Endothelial cell of umbilical vein (primary cell): ENCODE measurements around the gene ARSB. TPM values are rescaled to one million over a fixed set of nuclear protein-coding genes. Genes with fewer than 3 reads are reported as not detected.

Source experiments
- BruUV-seq: library from RNA; stranded (reverse); fragments of 400-500 nt; replicated peaks from 2 replicates; lab custom pipeline; 2021; lab: Mats Ljungman, UMichigan
- CTCF ChIA-PET: fragments of 300-600, 350-600 bp; sonication (Branson Sonifier 250); formaldehyde crosslinking; loops from one replicate; lab custom pipeline; 2021; ENCODE audit warnings: antibody characterized with exemption, inconsistent platforms; lab: Charles Lee
- POLR2A ChIA-PET: fragments of 300-600, 350-600 bp; sonication (Branson Sonifier 250); formaldehyde crosslinking; loops from one replicate; lab custom pipeline; 2021; ENCODE audit warnings: antibody characterized with exemption, inconsistent platforms; lab: Charles Lee
- DNase-seq: peaks from one replicate; pipeline ENCODE4 v3.0.0-alpha.2; 2011; ENCODE audit warnings: low read depth, low spot score
- FAIRE-seq: peaks from 2 replicates; lab custom pipeline; 2011; peaks lifted over from hg19 to GRCh38; lab: Jason Lieb, UNC
- H2AFZ ChIP-seq: 2 replicates; pipeline ENCODE4 v1.6.0; 2012; ENCODE audit warnings: low read depth, low read length, control low read depth, inconsistent platforms
- H3K27ac ChIP-seq: 2 replicates; pipeline ENCODE4 v1.5.1; 2011; ENCODE audit warnings: low read depth, mild to moderate bottlenecking, control low read depth, low read length, moderate library complexity; ENCODE audit not compliant: insufficient read depth
- H3K27me3 ChIP-seq, 2 experiments: 2 replicates each; pipeline versions ENCODE4 v1.6.0 to v1.6.1; 2011; ENCODE audit warnings: low read length in 2 of 2, mixed read lengths in 1 of 2; ENCODE audit not compliant: control insufficient read depth in 2 of 2, insufficient read depth in 2 of 2
- H3K36me3 ChIP-seq, 2 experiments: 2 replicates in 1 of 2; 3 replicates in 1 of 2; pipeline ENCODE4 v1.5.1; 2011; ENCODE audit warnings: low read length in 2 of 2, mild to moderate bottlenecking in 1 of 2, moderate library complexity in 1 of 2; ENCODE audit not compliant: control insufficient read depth in 2 of 2, insufficient read depth in 2 of 2; ENCODE audit errors: extremely low read depth in 1 of 2
- H3K4me1 ChIP-seq: 3 replicates; pipeline ENCODE4 v1.5.1; 2011; ENCODE audit warnings: mild to moderate bottlenecking, low read length; ENCODE audit not compliant: control insufficient read depth, insufficient read depth; ENCODE audit errors: extremely low read depth
- H3K4me2 ChIP-seq: 2 replicates; pipeline ENCODE4 v1.6.1; 2011; ENCODE audit warnings: low read length, control low read depth, mixed read lengths; ENCODE audit not compliant: insufficient read depth
- H3K4me3 ChIP-seq, 3 experiments: fragments of 200-600 bp in 1 of 3; sonication (generic), shearing (Covaris generic) in 1 of 3; replicated peaks in 1 of 3; 2 replicates each; pipeline ENCODE4 v1.5.1; 2011 to 2016; ENCODE audit warnings: control low read depth in 3 of 3, low read length in 3 of 3, mild to moderate bottlenecking in 2 of 3, inconsistent platforms in 1 of 3, low read depth in 1 of 3, moderate library complexity in 1 of 3; ENCODE audit not compliant: insufficient read depth in 1 of 3
- H3K79me2 ChIP-seq: 2 replicates; pipeline ENCODE4 v1.6.0; 2012; ENCODE audit warnings: low read length, inconsistent platforms; ENCODE audit not compliant: control insufficient read depth, insufficient read depth
- H3K9ac ChIP-seq: replicated peaks from 2 replicates; pipeline ENCODE3; 2011; ENCODE audit warnings: low read length, control low read depth; ENCODE audit not compliant: insufficient read depth; ENCODE audit errors: extremely low read depth
- H3K9me1 ChIP-seq: replicated peaks from 3 replicates; pipeline ENCODE4 v1.6.0; 2011; ENCODE audit warnings: mild to moderate bottlenecking, low read length; ENCODE audit not compliant: control insufficient read depth, insufficient read depth; ENCODE audit errors: extremely low read depth
- H3K9me3 ChIP-seq: replicated peaks from 2 replicates; pipeline ENCODE4 v1.5.1; 2012; ENCODE audit warnings: low read length, inconsistent platforms; ENCODE audit not compliant: control insufficient read depth, insufficient read depth
- H4K20me1 ChIP-seq: replicated peaks from 2 replicates; pipeline ENCODE3; 2011; ENCODE audit warnings: mild to moderate bottlenecking, low read length; ENCODE audit not compliant: control insufficient read depth, insufficient read depth; ENCODE audit errors: extremely low read depth
- CTCF ChIP-seq, 2 donors: IDR thresholded peaks; 1 replicate in 1 of 2; 2 replicates in 1 of 2; pipeline ENCODE4 v1.5.1; 2011; ENCODE audit warnings: low read length in 2 of 2, mild to moderate bottlenecking in 2 of 2, moderate library complexity in 2 of 2, control low read depth in 1 of 2, inconsistent platforms in 1 of 2, low read depth in 1 of 2; ENCODE audit not compliant: insufficient read depth in 1 of 2; ENCODE audit errors: extremely low read depth in 1 of 2
- EZH2 ChIP-seq: IDR thresholded peaks from 2 replicates; pipeline ENCODE4 v1.6.1; 2012; ENCODE audit warnings: borderline replicate concordance, low read depth, mild to moderate bottlenecking, moderate library complexity, low read length, inconsistent platforms; ENCODE audit not compliant: severe bottlenecking
- FOS ChIP-seq: IDR thresholded peaks from 2 replicates; pipeline ENCODE4 v1.6.1; 2011; ENCODE audit warnings: mild to moderate bottlenecking, low read length, moderate library complexity, borderline replicate concordance; ENCODE audit not compliant: insufficient read depth
- GATA2 ChIP-seq: IDR thresholded peaks from 2 replicates; pipeline ENCODE4 v1.7.0; 2011; ENCODE audit warnings: low read depth, mild to moderate bottlenecking, moderate library complexity, mixed read lengths, low read length; ENCODE audit not compliant: insufficient read length, insufficient read depth
- JUN ChIP-seq: IDR thresholded peaks from 2 replicates; pipeline ENCODE4 v1.6.1; 2011; ENCODE audit warnings: borderline replicate concordance, low read depth; ENCODE audit not compliant: insufficient read length, insufficient read depth
- MAX ChIP-seq: IDR thresholded peaks from 2 replicates; pipeline ENCODE4 v1.6.1; 2011; ENCODE audit not compliant: insufficient read depth, insufficient read length
- MYC ChIP-seq: IDR thresholded peaks from one replicate; pipeline ENCODE4 v1.6.1; 2011; ENCODE audit warnings: mild to moderate bottlenecking, low read depth, low read length
- POLR2A ChIP-seq: IDR thresholded peaks from 2 replicates; pipeline ENCODE4 v1.6.1; 2012; ENCODE audit warnings: low read depth, mild to moderate bottlenecking, control low read depth, low read length
- POLR2AphosphoS5 ChIP-seq: IDR thresholded peaks from 2 replicates; pipeline ENCODE4 v1.6.1; 2012; ENCODE audit warnings: low read depth, mild to moderate bottlenecking, control low read depth, low read length, moderate library complexity; ENCODE audit not compliant: insufficient read depth
- dilution Hi-C: fragments of 300-500 bp; cut with MboI; formaldehyde crosslinking; loops from one replicate; pipeline ENCODE4 v1.15.0; 2019; ENCODE audit warnings: low sequenced_read_pairs; ENCODE audit not compliant: extremely low pct_ligation_motif_present
- intact Hi-C: fragments of 100-400 bp; cut with micrococcal nuclease; formaldehyde crosslinking; loops from one replicate; pipeline ENCODE4 v1.10.0; 2022
- polyA plus RNA-seq, 4 experiments: library from polyadenylated mRNA; depleted of rRNA in 3 of 4; stranded (reverse) in 3 of 4; unstranded in 1 of 4; fragments of >200 nt; gene quantifications; 2 replicates each; pipeline versions ENCODE4 v1.2.1 to v1.2.3, GENCODE V29; 2011 to 2012; ENCODE audit warnings: missing spikeins in 1 of 4
- total RNA-seq: library from RNA; stranded (reverse); gene quantifications from 2 replicates; pipeline ENCODE4 v1.2.3, GENCODE V29; 2021

The ARSB gene
- total and polyA plus RNA-seq, 2 donors (not counting 3 experiments of a cell fraction or from before 2014, with no cell fraction given) = 17.2 to 25.8 TPM

- Histone ChIP-seq H3K4me2 (no peak overlapping the region), H2AFZ (no peak overlapping the region), H3K9me1 (peaks cover 3% of the 10 kb centered on the region), H3K4me3 (no peak overlapping the region), H3K9me3 (no peaks in the 10 kb centered on the region), H3K27me3 (no peaks in the 10 kb centered on the region), H3K27ac (no peak overlapping the region), H3K79me2 (no peaks in the 10 kb centered on the region), H3K36me3 (no peaks in the 10 kb centered on the region), H3K9ac (no peak overlapping the region), H4K20me1 (no peaks in the 10 kb centered on the region), H3K4me1 (peaks cover 3% of the 10 kb centered on the region)
- DNase-seq (no peak), FAIRE-seq (no peak)
- CTCF ChIA-PET = interaction anchor here (1.2 to 1.9 kb wide), 2 partner anchors 23 to 36 kb away, joined by 3 to 7 read pairs; no protein-coding TSS in a partner anchor
- dilution Hi-C loops = no loop called here
- intact Hi-C loops = no loop called here
- BruUV-seq = no TSS peak
- no peak for TF ChIP-seq FOS
- TF ChIP-seq JUN = no peak
- no peak for TF ChIP-seq POLR2AphosphoS5
- TF ChIP-seq CTCF (IDR thresholded peaks at IDR 0.05; ENCODE audit: extremely low read depth in 1 of 2, insufficient read depth in 1 of 2, low read depth in 1 of 2, low read length in 2 of 2) = no peak
- no peak for TF ChIP-seq GATA2
- no peak for TF ChIP-seq POLR2A
- no peak for TF ChIP-seq EZH2
- TF ChIP-seq MAX = no peak
- no peak for TF ChIP-seq MYC
- POLR2A ChIA-PET = no interaction called here
These were observed 62.1 kb downstream of the ARSB start for GRCh38 chr5:78922879-78923621.
